AG04450 (cell line): Measurements from ENCODE around the gene CDK14. TPM values are rescaled to one million over a fixed set of nuclear protein-coding genes. Genes with fewer than 3 reads are reported as not detected.

Experiments used
- CTCF ChIA-PET: fragments of 300-600, 350-600 bp; formaldehyde crosslinking; extraction: SDS; loops from one replicate; lab custom pipeline; 2022; ENCODE audit warnings: antibody characterized with exemption, inconsistent platforms; lab: Charles Lee
- POLR2A ChIA-PET: fragments of 350-600 bp; formaldehyde crosslinking; extraction: SDS; loops from one replicate; lab custom pipeline; 2021; ENCODE audit warnings: antibody characterized with exemption, inconsistent platforms; lab: Yijun Ruan, JAX
- DNase-seq: peaks from one replicate; pipeline ENCODE4 v3.0.0-alpha.2; 2011; ENCODE audit warnings: low read depth, low spot score
- H3K27ac ChIP-seq: one replicate; pipeline ENCODE4 v1.5.1; 2012; ENCODE audit warnings: low read depth, low read length, control low read depth
- H3K27me3 ChIP-seq: one replicate; pipeline ENCODE4 v1.6.0; 2012; ENCODE audit warnings: low read length; ENCODE audit not compliant: control insufficient read depth, insufficient read depth
- H3K4me3 ChIP-seq: 2 replicates; pipeline ENCODE4 v1.5.1; 2011; ENCODE audit warnings: mild to moderate bottlenecking, low read depth, low read length, control low read depth
- H3K9me3 ChIP-seq: 2 replicates; pipeline ENCODE4 v1.5.1; 2012; ENCODE audit warnings: low read length; ENCODE audit not compliant: control insufficient read depth, insufficient read depth
- CTCF ChIP-seq: IDR thresholded peaks from 2 replicates; pipeline ENCODE4 v1.5.1; 2011; ENCODE audit warnings: low read depth, low read length, control low read depth, inconsistent platforms
- polyA plus RNA-seq: library from polyadenylated mRNA; depleted of rRNA; stranded (reverse); fragments of >200 nt; gene quantifications from 2 replicates; pipeline ENCODE4 v1.2.3, GENCODE V29; 2011

Gene CDK14
- polyA plus RNA-seq, 1 experiment, result 28.4 TPM

GRCh38 chr7:90660819-90661218 is 64.7 kb downstream of the CDK14 start:
- no peak for TF ChIP-seq CTCF
- ChIA-PET POLR2A (no interaction called here), CTCF (no interaction called here)
- Histone ChIP-seq H3K4me3 (no peak overlapping the region), H3K27me3 (no peaks in the 10 kb centered on the region), H3K27ac (no peak overlapping the region), H3K9me3 (no peaks in the 10 kb centered on the region)
- DNase-seq, result no peak

GRCh38 chr7:90661290-90662151 is 65.4 kb downstream of the CDK14 start:
- Histone ChIP-seq H3K9me3 (no peaks in the 10 kb centered on the region), H3K27me3 (no peaks in the 10 kb centered on the region), H3K27ac (no peak overlapping the region), H3K4me3 (no peak overlapping the region)
- DNase-seq, result no peak
- ChIA-PET CTCF (interaction anchor here (1.3 to 1.5 kb wide), 3 partner anchors 10 to 66 kb away, joined by 3 to 4 read pairs (median 3); no protein-coding TSS in a partner anchor), POLR2A (interaction anchor here (0.6 kb wide), 1 partner anchor 31 kb away, joined by 3 read pairs; no protein-coding TSS in a partner anchor)
- no peak for TF ChIP-seq CTCF

GRCh38 chr7:90663176-90663575 is 67.1 kb downstream of the CDK14 start:
- DNase-seq, result no peak

GRCh38 chr7:90666186-90666585 is 70.1 kb downstream of the CDK14 start:
- no peak overlapping the region for H3K27ac ChIP-seq
- H3K9me3 ChIP-seq, result no peaks in the 10 kb centered on the region
- CTCF ChIA-PET, result interaction anchor here (1.0 kb wide), 1 partner anchor 424 kb away, joined by 3 read pairs; no protein-coding TSS in a partner anchor
- POLR2A ChIA-PET, result no interaction called here
- peak; percentile 32 for DNase-seq
- no peak overlapping the region for H3K4me3 ChIP-seq
- no peak for TF ChIP-seq CTCF
- H3K27me3 ChIP-seq, result no peaks in the 10 kb centered on the region

More at GRCh38 chr7:90663176-90663575, 67.1 kb downstream of the CDK14 start:
- Histone ChIP-seq H3K27me3 (no peaks in the 10 kb centered on the region), H3K27ac (no peak overlapping the region), H3K9me3 (no peaks in the 10 kb centered on the region), H3K4me3 (no peak overlapping the region)
- ChIA-PET CTCF (interaction anchor here (1.5 kb wide), 1 partner anchor 34 kb away, joined by 4 read pairs; no protein-coding TSS in a partner anchor), POLR2A (interaction anchor here (0.6 kb wide), 1 partner anchor 1933 kb away, joined by 5 read pairs; no protein-coding TSS in a partner anchor)
- no peak for TF ChIP-seq CTCF

GRCh38 chr7:90668992-90669391 is 72.9 kb downstream of the CDK14 start:
- TF ChIP-seq CTCF, result no peak
- ChIA-PET CTCF (interaction anchor here (0.7 kb wide), 1 partner anchor 63 kb away, joined by 3 read pairs; no protein-coding TSS in a partner anchor), POLR2A (no interaction called here)
- H3K27ac ChIP-seq, result no peak overlapping the region
- DNase-seq, result no peak
- no peaks in the 10 kb centered on the region for H3K27me3 ChIP-seq
- no peaks in the 10 kb centered on the region for H3K9me3 ChIP-seq
- H3K4me3 ChIP-seq, result no peak overlapping the region
